ENCODE measurements around the gene FYN.
A peak's percentile ranks its signal among the peaks of the same experiment; 100 is the strongest.

The FYN gene

DNA sequence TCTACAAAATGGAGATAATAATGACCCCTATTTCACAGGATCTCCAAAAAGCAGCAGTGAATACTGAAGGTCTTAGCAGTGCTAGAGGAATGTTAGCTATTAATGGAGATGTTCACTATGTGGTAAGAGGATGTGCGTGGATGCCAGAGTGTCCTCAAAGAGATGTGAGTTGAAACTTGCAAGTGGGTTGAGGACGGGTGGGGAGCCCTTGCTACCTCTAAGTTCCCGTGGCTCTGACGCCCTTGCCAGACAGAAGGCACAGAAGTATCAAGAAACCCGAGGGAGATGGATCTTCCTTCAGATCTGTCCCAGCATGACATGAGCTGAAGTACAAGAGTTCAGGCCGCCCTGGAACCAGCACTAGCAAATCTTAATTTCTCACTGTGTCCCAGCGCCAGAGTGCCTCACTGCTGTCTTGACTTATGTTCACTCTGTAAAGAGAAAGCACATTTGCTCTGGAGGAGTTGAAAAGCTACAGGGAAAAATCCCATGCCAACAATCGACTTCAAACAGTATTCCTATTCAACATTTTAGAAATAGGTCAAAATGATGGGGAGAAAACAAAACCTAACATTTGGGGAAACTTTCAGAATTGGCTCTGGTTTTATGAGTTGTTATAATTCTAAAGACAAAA lies 59.5 kb downstream of the FYN start:
- DNase-seq (ENCODE audit: insufficient read length, low spot score): no peak
- no peak for FAIRE-seq
- TF ChIP-seq POLR2A (IDR thresholded peaks at IDR 0.05; ENCODE audit: low read depth, low read length) (no peak), TAF1 (IDR thresholded peaks at IDR 0.05; ENCODE audit: low read depth, low read length) (no peak)

DNA sequence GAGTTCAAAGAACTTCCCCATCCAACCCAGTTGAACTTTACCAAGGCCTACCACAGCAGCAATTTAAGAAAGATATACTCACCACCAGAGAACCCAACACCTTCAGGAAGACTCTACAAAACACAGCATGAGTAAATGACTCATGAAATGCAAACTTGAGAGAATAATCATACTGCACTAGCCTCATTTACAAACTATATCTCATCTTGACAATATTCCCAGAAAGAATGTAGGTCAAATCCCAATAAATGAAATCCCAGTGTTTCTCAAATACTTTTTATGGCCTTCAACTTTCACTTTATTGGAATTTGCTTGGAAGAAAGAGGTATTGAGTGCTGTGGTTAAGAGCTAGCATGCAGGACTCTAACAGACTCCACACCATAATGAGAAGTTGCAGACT lies 60.0 kb downstream of the FYN start:
- FAIRE-seq: no peak

DNA sequence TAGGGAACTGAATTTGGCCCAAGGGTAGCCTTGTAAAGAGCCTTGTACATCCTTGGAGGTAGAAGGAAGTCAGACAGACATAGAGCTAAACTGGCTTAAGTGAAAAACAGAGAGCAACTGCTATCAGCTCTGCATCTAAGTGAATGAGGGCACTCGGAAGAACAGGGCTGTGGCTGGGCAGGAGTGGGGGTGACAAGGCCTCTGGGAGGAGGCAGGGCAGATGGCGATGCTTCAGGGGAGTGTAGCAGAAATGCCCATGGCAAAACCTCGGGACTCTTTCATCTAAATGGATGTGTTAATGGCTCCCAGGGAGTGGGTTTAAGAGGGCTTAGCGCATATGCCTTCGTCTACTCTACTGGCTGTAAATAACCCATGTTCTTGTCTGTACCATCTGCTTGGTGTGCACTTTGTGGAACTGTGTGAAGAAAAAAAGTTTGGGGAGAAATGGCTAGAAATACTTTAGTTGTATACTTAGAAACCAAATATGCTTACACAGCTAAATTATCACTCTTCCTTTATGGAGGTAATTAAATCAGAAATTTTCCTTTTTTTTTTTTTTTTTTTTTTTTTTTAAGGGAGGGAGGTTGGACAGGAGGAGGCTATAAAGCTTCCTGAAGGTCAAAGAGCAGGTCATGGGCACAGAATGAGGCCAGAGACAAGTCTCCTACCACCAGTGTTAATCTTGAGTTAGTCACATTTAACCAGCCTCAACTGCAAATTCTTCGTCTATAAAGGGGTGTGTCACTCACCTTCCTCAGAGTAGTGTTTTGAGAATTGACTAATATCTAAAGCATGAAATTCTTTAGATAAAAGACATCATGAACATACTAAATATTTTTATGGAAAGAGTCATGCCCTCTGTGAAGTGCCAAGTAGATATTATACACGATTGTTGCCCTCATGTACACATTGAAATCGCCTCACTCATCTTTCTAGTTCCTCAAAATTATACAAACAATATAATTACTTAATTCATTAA lies 60.9 kb downstream of the FYN start:
- DNase-seq (ENCODE audit: insufficient read length, low spot score): no peak
- TF ChIP-seq POU2F2 (IDR thresholded peaks at IDR 0.05; ENCODE audit: low read depth, low read length): no peak
- no peak for TF ChIP-seq POLR2AphosphoS5 (IDR thresholded peaks at IDR 0.05; ENCODE audit: low read depth, low read length)
- TF ChIP-seq TAF1 (IDR thresholded peaks at IDR 0.05; ENCODE audit: low read depth, low read length): no peak
- TF ChIP-seq PAX5 (IDR thresholded peaks at IDR 0.05; ENCODE audit: insufficient read depth, low read length, severe bottlenecking): no peak
- no peak for TF ChIP-seq POLR2A (IDR thresholded peaks at IDR 0.05; ENCODE audit: low read depth, low read length)
- no peak for TF ChIP-seq SPI1 (IDR thresholded peaks at IDR 0.05; ENCODE audit: low read depth, low read length)
- no peak for FAIRE-seq

More for the DNA sequence above, 60.0 kb downstream of the FYN start:
- TF ChIP-seq POLR2A (IDR thresholded peaks at IDR 0.05; ENCODE audit: low read depth, low read length) (no peak), POU2F2 (IDR thresholded peaks at IDR 0.05; ENCODE audit: low read depth, low read length) (no peak), SPI1 (IDR thresholded peaks at IDR 0.05; ENCODE audit: low read depth, low read length) (no peak)
- DNase-seq (ENCODE audit: insufficient read length, low spot score): no peak

DNA sequence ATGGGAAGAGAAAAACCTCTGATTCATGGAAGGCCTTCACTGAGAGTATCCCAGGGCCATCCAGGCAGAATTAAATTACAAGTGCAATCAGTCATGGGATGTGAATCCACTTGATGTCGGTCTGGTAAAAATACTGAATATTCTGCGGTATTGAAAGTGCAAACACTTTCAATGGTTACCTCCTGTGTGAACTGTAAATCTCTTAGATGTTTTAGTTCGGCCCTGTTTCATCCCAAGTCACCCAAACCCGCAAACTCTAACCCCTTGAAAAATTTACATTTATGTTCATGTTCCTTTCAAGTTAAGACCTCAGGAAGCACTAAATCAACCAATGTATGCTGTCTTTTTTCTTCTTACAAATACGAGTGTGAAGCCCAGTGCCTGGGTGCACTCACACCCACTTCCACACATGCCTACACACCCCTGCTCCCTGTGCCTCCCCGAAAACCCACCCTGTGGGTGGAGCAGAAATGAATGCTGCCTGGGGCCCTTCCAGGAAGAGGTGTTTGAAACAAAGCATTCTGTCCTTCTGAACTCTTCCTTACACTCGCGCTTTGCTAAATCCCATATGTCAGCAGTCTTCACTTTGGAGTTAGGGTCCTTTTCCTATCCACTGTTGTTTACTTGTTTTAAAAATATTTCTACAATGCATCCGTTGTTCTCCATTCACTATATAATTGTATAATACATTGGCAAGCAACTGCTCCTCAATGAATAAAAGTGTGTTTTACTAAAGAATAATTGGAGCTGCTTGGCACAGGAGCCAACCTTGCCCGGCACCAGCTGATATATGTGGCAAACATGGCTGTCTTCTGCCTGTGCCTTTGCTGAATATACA lies 62.7 kb downstream of the FYN start:
- TF ChIP-seq PAX5 (IDR thresholded peaks at IDR 0.05; ENCODE audit: insufficient read depth, low read length, severe bottlenecking): no peak
- no peak for TF ChIP-seq POLR2A (IDR thresholded peaks at IDR 0.05; ENCODE audit: low read depth, low read length)
- TF ChIP-seq SPI1 (IDR thresholded peaks at IDR 0.05; ENCODE audit: low read depth, low read length): no peak
- TF ChIP-seq POLR2AphosphoS5 (IDR thresholded peaks at IDR 0.05; ENCODE audit: low read depth, low read length): no peak
- no peak for TF ChIP-seq TAF1 (IDR thresholded peaks at IDR 0.05; ENCODE audit: low read depth, low read length)
- no peak for TF ChIP-seq POU2F2 (IDR thresholded peaks at IDR 0.05; ENCODE audit: low read depth, low read length)
- FAIRE-seq (no peak), DNase-seq (ENCODE audit: insufficient read length, low spot score) (no peak)

DNA sequence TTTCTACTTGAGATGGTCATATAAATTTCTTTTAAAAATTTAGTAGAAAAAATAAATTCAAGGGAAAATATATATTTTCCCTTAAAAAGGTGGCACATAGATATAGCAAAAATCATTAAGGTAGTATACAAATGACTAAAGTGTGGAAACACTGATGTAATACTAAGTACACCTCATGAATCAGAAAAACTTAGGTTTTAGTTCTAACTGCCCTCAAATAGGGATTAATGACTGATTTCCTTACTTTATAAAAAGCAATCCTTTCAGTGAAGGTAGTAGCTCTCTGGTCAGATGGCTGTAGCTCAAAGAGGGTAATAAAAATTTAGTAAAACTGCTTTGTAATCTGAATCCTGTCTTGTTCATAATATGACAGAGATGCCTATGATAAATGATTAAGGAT lies 63.5 kb downstream of the FYN start:
- no peak for FAIRE-seq
- no peak for DNase-seq (ENCODE audit: insufficient read length, low spot score)
- TF ChIP-seq POLR2AphosphoS5 (IDR thresholded peaks at IDR 0.05; ENCODE audit: low read depth, low read length): no peak
- no peak for TF ChIP-seq POLR2A (IDR thresholded peaks at IDR 0.05; ENCODE audit: low read depth, low read length)
- no peak for TF ChIP-seq TAF1 (IDR thresholded peaks at IDR 0.05; ENCODE audit: low read depth, low read length)
- no peak for TF ChIP-seq PAX5 (IDR thresholded peaks at IDR 0.05; ENCODE audit: insufficient read depth, low read length, severe bottlenecking)
- TF ChIP-seq SPI1 (IDR thresholded peaks at IDR 0.05; ENCODE audit: low read depth, low read length): no peak
- TF ChIP-seq POU2F2 (IDR thresholded peaks at IDR 0.05; ENCODE audit: low read depth, low read length): no peak

GRCh38 chr6:111809264-111809663 lies 64.0 kb downstream of the FYN start:
- TF ChIP-seq POU2F2 (IDR thresholded peaks at IDR 0.05; ENCODE audit: low read depth, low read length): no peak
- no peak for TF ChIP-seq TAF1 (IDR thresholded peaks at IDR 0.05; ENCODE audit: low read depth, low read length)
- no peak for TF ChIP-seq POLR2A (IDR thresholded peaks at IDR 0.05; ENCODE audit: low read depth, low read length)
- TF ChIP-seq POLR2AphosphoS5 (IDR thresholded peaks at IDR 0.05; ENCODE audit: low read depth, low read length): no peak
- TF ChIP-seq PAX5 (IDR thresholded peaks at IDR 0.05; ENCODE audit: insufficient read depth, low read length, severe bottlenecking): no peak
- TF ChIP-seq SPI1 (IDR thresholded peaks at IDR 0.05; ENCODE audit: low read depth, low read length): no peak
- FAIRE-seq (no peak), DNase-seq (ENCODE audit: insufficient read length, low spot score) (no peak)

- no peak for TF ChIP-seq PAX5 (IDR thresholded peaks at IDR 0.05; ENCODE audit: insufficient read depth, low read length, severe bottlenecking)
- DNase-seq (ENCODE audit: insufficient read length, low spot score): no peak
- FAIRE-seq: no peak
Measured at GRCh38 chr6:111808493-111808892, 64.8 kb downstream of the FYN start.

GRCh38 chr6:111806561-111807497 lies 66.4 kb downstream of the FYN start:
- DNase-seq (ENCODE audit: insufficient read length, low spot score): no peak
- no peak for TF ChIP-seq POU2F2 (IDR thresholded peaks at IDR 0.05; ENCODE audit: low read depth, low read length)
- no peak for TF ChIP-seq POLR2A (IDR thresholded peaks at IDR 0.05; ENCODE audit: low read depth, low read length)
- no peak for TF ChIP-seq PAX5 (IDR thresholded peaks at IDR 0.05; ENCODE audit: insufficient read depth, low read length, severe bottlenecking)
- TF ChIP-seq TAF1 (IDR thresholded peaks at IDR 0.05; ENCODE audit: low read depth, low read length): no peak
- TF ChIP-seq SPI1 (IDR thresholded peaks at IDR 0.05; ENCODE audit: low read depth, low read length): no peak
- no peak for TF ChIP-seq POLR2AphosphoS5 (IDR thresholded peaks at IDR 0.05; ENCODE audit: low read depth, low read length)
- no peak for FAIRE-seq

DNA sequence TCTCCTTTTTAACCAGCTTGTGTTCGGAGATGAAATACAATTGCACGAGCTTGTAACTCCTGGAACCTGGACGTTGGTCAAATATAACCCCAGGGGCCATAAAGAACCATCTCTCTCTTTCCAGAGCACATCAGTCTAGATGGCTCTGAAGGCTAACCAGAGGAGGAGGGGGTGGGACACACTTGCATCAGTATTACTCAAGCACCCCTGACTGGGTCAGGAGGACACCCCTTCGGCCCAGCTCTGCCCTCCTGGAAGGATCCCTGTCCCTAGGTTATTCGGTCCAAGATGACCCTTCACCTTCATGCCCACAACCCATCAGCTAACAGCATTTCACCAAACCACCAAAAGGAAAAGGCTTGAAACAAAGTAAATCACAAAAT lies 67.1 kb downstream of the FYN start:
- FAIRE-seq: peak; percentile 20

More for the DNA sequence above, 67.1 kb downstream of the FYN start:
- TF ChIP-seq PAX5 (IDR thresholded peaks at IDR 0.05; ENCODE audit: insufficient read depth, low read length, severe bottlenecking) (no peak), POLR2AphosphoS5 (IDR thresholded peaks at IDR 0.05; ENCODE audit: low read depth, low read length) (no peak), POLR2A (IDR thresholded peaks at IDR 0.05; ENCODE audit: low read depth, low read length) (no peak), SPI1 (IDR thresholded peaks at IDR 0.05; ENCODE audit: low read depth, low read length) (no peak), POU2F2 (IDR thresholded peaks at IDR 0.05; ENCODE audit: low read depth, low read length) (no peak)
- no peak for DNase-seq (ENCODE audit: insufficient read length, low spot score)

Data from GM12891 (cell line).